DND-41 (cell line): ENCODE measurements around the gene KIFC3.

Experiments
- ATAC-seq: fragments of 200-7000 bp; cut with Tn5 transposase; 3 replicates; pipeline ENCODE4 v1.9.1; 2021; ENCODE audit warnings: low read depth; ENCODE audit not compliant: insufficient read depth
- DNase-seq: peaks from one replicate; pipeline ENCODE4 v3.0.0-alpha.2; 2020
- H2AFZ ChIP-seq: 2 replicates; pipeline ENCODE4 v1.6.0; 2012; ENCODE audit warnings: low read depth, low read length
- H3K27ac ChIP-seq: 2 replicates; pipeline ENCODE4 v1.5.1; 2012; ENCODE audit warnings: low read length, inconsistent platforms
- H3K27me3 ChIP-seq: fragments of 200-600 bp; sonication (generic); 2 replicates; pipeline ENCODE4 v1.6.0; 2012; ENCODE audit warnings: low read length, mild to moderate bottlenecking, inconsistent platforms; ENCODE audit not compliant: insufficient read depth, poor library complexity
- H3K36me3 ChIP-seq: 2 replicates; pipeline ENCODE4 v1.5.1; 2012; ENCODE audit warnings: low read length, inconsistent platforms; ENCODE audit not compliant: insufficient read depth
- H3K4me1 ChIP-seq: 2 replicates; pipeline ENCODE4 v1.5.1; 2012; ENCODE audit warnings: mild to moderate bottlenecking, low read length; ENCODE audit not compliant: insufficient read depth
- H3K4me2 ChIP-seq: 2 replicates; pipeline ENCODE4 v1.6.0; 2012; ENCODE audit warnings: mild to moderate bottlenecking, moderate library complexity, low read length, inconsistent platforms; ENCODE audit not compliant: insufficient read depth
- H3K4me3 ChIP-seq, 2 experiments: fragments of 200-600 bp in 1 of 2; shearing (Covaris generic) in 1 of 2; 2 replicates each; pipeline ENCODE4 v1.5.1; 2012 to 2016; ENCODE audit warnings: inconsistent platforms in 2 of 2, low read length in 2 of 2, mild to moderate bottlenecking in 2 of 2, low read depth in 1 of 2, moderate library complexity in 1 of 2
- H3K79me2 ChIP-seq: 2 replicates; pipeline ENCODE4 v1.6.0; 2012; ENCODE audit warnings: low read length, inconsistent platforms; ENCODE audit not compliant: insufficient read depth
- H3K9ac ChIP-seq: 2 replicates; pipeline ENCODE4 v1.6.0; 2012; ENCODE audit warnings: low read depth, mild to moderate bottlenecking, inconsistent platforms, low read length, moderate library complexity
- H3K9me3 ChIP-seq: 2 replicates; pipeline ENCODE4 v1.5.1; 2012; ENCODE audit warnings: low read length, moderate library complexity, mild to moderate bottlenecking, inconsistent platforms; ENCODE audit not compliant: insufficient read depth, severe bottlenecking
- H4K20me1 ChIP-seq: 2 replicates; pipeline ENCODE4 v1.6.0; 2012; ENCODE audit warnings: low read length; ENCODE audit not compliant: insufficient read depth
- CTCF ChIP-seq: IDR thresholded peaks from 2 replicates; pipeline ENCODE4 v1.5.1; 2012; ENCODE audit warnings: borderline replicate concordance, low read length, moderate library complexity, mild to moderate bottlenecking; ENCODE audit not compliant: poor library complexity, severe bottlenecking; ENCODE audit errors: extremely low read depth
- EZH2 ChIP-seq: IDR thresholded peaks from 3 replicates; pipeline ENCODE4 v1.6.1; 2012; ENCODE audit warnings: borderline replicate concordance, low read depth, mild to moderate bottlenecking, moderate library complexity, low read length, inconsistent platforms; ENCODE audit not compliant: severe bottlenecking

The KIFC3 gene

GRCh38 chr16:57787519-57787905 lies 14.8 kb downstream of the KIFC3 start:
- Histone ChIP-seq H4K20me1 (no peaks in the 10 kb centered on the region; the same call in 1 of the 2 replicates), H3K27me3 (no peaks in the 10 kb centered on the region), H3K4me3 (no peak overlapping the region), H3K79me2 (no peaks in the 10 kb centered on the region), H3K4me1 (no peaks in the 10 kb centered on the region), H3K36me3 (no peaks in the 10 kb centered on the region), H3K9me3 (no peaks in the 10 kb centered on the region), H3K4me2 (no peak overlapping the region), H3K27ac (no peak overlapping the region), H2AFZ (no peak overlapping the region), H3K9ac (no peak overlapping the region)
- TF ChIP-seq CTCF: no peak
- TF ChIP-seq EZH2: no peak
- DNase-seq: no peak
- ATAC-seq: no peak

- Histone ChIP-seq H3K9ac (no peak overlapping the region), H3K4me3 (no peak overlapping the region), H3K4me1 (no peaks in the 10 kb centered on the region), H3K4me2 (no peak overlapping the region), H3K36me3 (no peaks in the 10 kb centered on the region), H3K27ac (no peak overlapping the region), H4K20me1 (no peaks in the 10 kb centered on the region; the same call in 1 of the 2 replicates), H3K27me3 (no peaks in the 10 kb centered on the region), H2AFZ (no peak overlapping the region), H3K9me3 (no peaks in the 10 kb centered on the region), H3K79me2 (no peaks in the 10 kb centered on the region)
- ATAC-seq (no peak), DNase-seq (no peak)
- no peak for TF ChIP-seq CTCF
- TF ChIP-seq EZH2: no peak
Measured at GRCh38 chr16:57786632-57787518, 15.4 kb downstream of the KIFC3 start.

- Histone ChIP-seq H3K4me3 (no peak overlapping the region), H3K9me3 (no peaks in the 10 kb centered on the region), H3K36me3 (no peaks in the 10 kb centered on the region), H2AFZ (no peak overlapping the region), H3K9ac (no peak overlapping the region), H3K4me1 (no peaks in the 10 kb centered on the region), H3K79me2 (no peaks in the 10 kb centered on the region), H4K20me1 (no peaks in the 10 kb centered on the region; the same call in 1 of the 2 replicates), H3K4me2 (no peak overlapping the region), H3K27me3 (no peaks in the 10 kb centered on the region), H3K27ac (no peak overlapping the region)
- ATAC-seq (no peak), DNase-seq (no peak)
- TF ChIP-seq CTCF: no peak
- TF ChIP-seq EZH2: no peak
Measured at GRCh38 chr16:57785924-57786323, 16.4 kb downstream of the KIFC3 start.
